Spleen (tissue), 11 donors: ENCODE results near the gene ZCCHC9. TPM values are rescaled to one million over a fixed set of nuclear protein-coding genes. Genes with fewer than 3 reads are reported as not detected.

Experiments used
- DNase-seq: peaks from one replicate; pipeline ENCODE4 v3.0.0-alpha.2; 2020
- H3K27ac ChIP-seq, 8 donors: fragments of 200-600 bp; sonication (generic) in 7 of 8; 1 replicate in 4 of 8; 2 replicates in 4 of 8; pipeline versions ENCODE4 v1.5.0 to v1.8.0; 2016 to 2021; ENCODE audit warnings: inconsistent platforms in 4 of 8, mild to moderate bottlenecking in 4 of 8, moderate library complexity in 1 of 8
- H3K27me3 ChIP-seq, 7 donors: fragments of 200-600 bp; sonication (generic) in 6 of 7; replicated peaks in 1 of 7; 1 replicate in 4 of 7; 2 replicates in 3 of 7; pipeline versions ENCODE4 v1.5.0 to v1.8.0; 2016 to 2021; ENCODE audit warnings: inconsistent platforms in 3 of 7, mild to moderate bottlenecking in 1 of 7
- H3K36me3 ChIP-seq, 6 donors: fragments of 200-600 bp; sonication (generic) in 5 of 6; 1 replicate in 4 of 6; 2 replicates in 2 of 6; pipeline versions ENCODE4 v1.5.0 to v1.8.0; 2016 to 2021; ENCODE audit warnings: inconsistent platforms in 2 of 6
- H3K4me1 ChIP-seq, 6 donors: fragments of 200-600 bp; sonication (generic) in 5 of 6; 1 replicate in 3 of 6; 2 replicates in 3 of 6; pipeline versions ENCODE4 v1.5.0 to v1.8.0; 2016 to 2021; ENCODE audit warnings: inconsistent platforms in 3 of 6
- H3K4me3 ChIP-seq, 8 donors: fragments of 200-600 bp; sonication (generic) in 7 of 8; 1 replicate in 4 of 8; 2 replicates in 4 of 8; pipeline versions ENCODE4 v1.5.0 to v1.8.0; 2016 to 2021; ENCODE audit warnings: inconsistent platforms in 4 of 8, mild to moderate bottlenecking in 4 of 8, moderate library complexity in 2 of 8
- H3K9me3 ChIP-seq, 8 donors: fragments of 200-600 bp; sonication (generic) in 7 of 8; 1 replicate in 4 of 8; 2 replicates in 4 of 8; pipeline versions ENCODE4 v1.5.0 to v1.8.0; 2016 to 2021; ENCODE audit warnings: inconsistent platforms in 4 of 8
- POLR2A ChIP-seq, 3 donors: fragments of 450-650 bp; IDR thresholded peaks; one replicate each; pipeline ENCODE4 v1.5.1; 2017; ENCODE audit warnings: antibody characterized with exemption in 3 of 3, mild to moderate bottlenecking in 1 of 3
- POLR2AphosphoS5 ChIP-seq, 3 donors: sonication (generic); formaldehyde crosslinking; IDR thresholded peaks; one replicate each; pipeline ENCODE4 v1.5.1; 2017; ENCODE audit warnings: antibody characterized with exemption in 3 of 3
- WGBS, 5 donors: extraction: QIAGEN DNeasy Blood & Tissue Kit in 3 of 5; methylation state at CpG; one replicate each; pipeline versions ENCODE4 v1.1.5 to v1.1.7; 2013 to 2018; 5-methylcytosine and 5-hydroxymethylcytosine counted together
- intact Hi-C: fragments of 100-400 bp; cut with DNase I; formaldehyde crosslinking; loops from one replicate; pipeline ENCODE4 v1.15.0; 2023; ENCODE audit warnings: low total_unique reads
- polyA plus RNA-seq, 3 donors: library from polyadenylated mRNA; stranded (reverse); fragments of 200-250 nt; gene quantifications; one replicate each; pipeline ENCODE4 v1.2.1, GENCODE V29; 2013
- total RNA-seq, 7 donors: library from RNA; depleted of rRNA in 3 of 7; stranded (reverse); fragments of >200 nt in 3 of 7; fragmentation: NEBNext Ultra II Directional in 4 of 7; extraction: Animal tissue kit (Norgen Biotek cat#: 25700) in 4 of 7; gene quantifications; one replicate each; pipeline versions ENCODE4 v1.1.0 to v1.2.1, GENCODE V29; 2016 to 2021
- TF ChIP-seq, protein P1 (sequence below), 11 experiments: fragments of 200-600 bp in 7 of 11; fragments of 450-650 bp in 4 of 11; sonication (generic) in 4 of 11; IDR thresholded peaks in 8 of 11; conservative IDR thresholded peaks in 3 of 11; 1 replicate in 7 of 11; 2 replicates in 4 of 11; pipeline versions ENCODE4 v1.4.0 to v1.8.0; 2016 to 2021; ENCODE audit warnings: antibody characterized with exemption in 11 of 11, inconsistent platforms in 4 of 11, mild to moderate bottlenecking in 1 of 11
- donor health status: healthy with polysubstance abuse.
- donor health status: DM: no; HTN: no; CAD: no; lungs with moderate emphysema.
- donor health status: DM: no; HTN: no; CAD: no.
- donor health status: Bipolar disorder and iron deficiency.
- donor health status: healthy.
- donor health status: DM: no; HTN: no; CAD: no.
- donor health status: DM: yes; HTN: yes; CAD: no.

Gene ZCCHC9
- total and polyA plus RNA-seq, 10 donors: 16.1 to 28.3 (median 22.3) TPM

DNA sequence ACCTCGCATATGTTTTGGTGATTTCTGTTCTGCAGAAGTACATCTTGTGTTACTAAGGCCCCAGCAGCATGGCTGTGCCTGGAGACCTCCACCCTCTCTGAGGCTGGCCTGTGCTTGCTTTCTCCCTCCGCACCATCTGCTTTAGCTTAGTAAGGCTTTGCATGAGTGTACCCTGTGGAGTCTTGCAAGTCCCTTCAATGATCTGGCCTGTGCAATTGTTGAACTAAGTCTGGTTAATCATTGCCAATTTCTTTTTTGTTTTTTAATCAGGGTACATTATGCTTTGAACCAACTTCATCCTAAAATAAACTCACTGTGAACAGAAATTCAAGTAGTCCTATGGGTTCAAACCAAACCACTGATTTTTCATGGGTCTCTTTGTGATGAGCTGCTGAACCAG, 60.2 kb downstream of the ZCCHC9 start:
- Histone ChIP-seq H3K36me3 (no peaks in the 10 kb centered on the region), H3K4me3 (no peak overlapping the region), H3K9me3 (no peaks in the 10 kb centered on the region), H3K4me1 (no peaks in the 10 kb centered on the region), H3K27ac (no peak overlapping the region), H3K27me3 (peaks cover 0 to 7% (median 0%) of the 10 kb centered on the region in 7 donors)
- 90 to 98% (median 93%) methylated on average over 2 of the region's 2 CpGs for WGBS, 5 donors
- DNase-seq: no peak
- TF ChIP-seq POLR2A (IDR thresholded peaks at IDR 0.05): no peak
- TF ChIP-seq, protein P1, sequence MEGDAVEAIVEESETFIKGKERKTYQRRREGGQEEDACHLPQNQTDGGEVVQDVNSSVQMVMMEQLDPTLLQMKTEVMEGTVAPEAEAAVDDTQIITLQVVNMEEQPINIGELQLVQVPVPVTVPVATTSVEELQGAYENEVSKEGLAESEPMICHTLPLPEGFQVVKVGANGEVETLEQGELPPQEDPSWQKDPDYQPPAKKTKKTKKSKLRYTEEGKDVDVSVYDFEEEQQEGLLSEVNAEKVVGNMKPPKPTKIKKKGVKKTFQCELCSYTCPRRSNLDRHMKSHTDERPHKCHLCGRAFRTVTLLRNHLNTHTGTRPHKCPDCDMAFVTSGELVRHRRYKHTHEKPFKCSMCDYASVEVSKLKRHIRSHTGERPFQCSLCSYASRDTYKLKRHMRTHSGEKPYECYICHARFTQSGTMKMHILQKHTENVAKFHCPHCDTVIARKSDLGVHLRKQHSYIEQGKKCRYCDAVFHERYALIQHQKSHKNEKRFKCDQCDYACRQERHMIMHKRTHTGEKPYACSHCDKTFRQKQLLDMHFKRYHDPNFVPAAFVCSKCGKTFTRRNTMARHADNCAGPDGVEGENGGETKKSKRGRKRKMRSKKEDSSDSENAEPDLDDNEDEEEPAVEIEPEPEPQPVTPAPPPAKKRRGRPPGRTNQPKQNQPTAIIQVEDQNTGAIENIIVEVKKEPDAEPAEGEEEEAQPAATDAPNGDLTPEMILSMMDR (IDR thresholded peaks at IDR 0.05 in 8 of 11, conservative IDR thresholded peaks at IDR 0.05 in 3 of 11): no peak
- TF ChIP-seq POLR2AphosphoS5 (IDR thresholded peaks at IDR 0.05): no peak
- intact Hi-C loops: no loop called here

Other genes starting within 250 kb of the ZCCHC9 start
- gene CKMT2, start 68.3 kb upstream of the ZCCHC9 start, total RNA-seq: 1 to 10 TPM; 2.3 to 7.1 (median 3.0) TPM
- gene CKMT2, start 68.3 kb upstream of the ZCCHC9 start, polyA plus RNA-seq: 1 to 10 TPM; 1.4 to 1.9 (median 1.6) TPM
- not detected for gene ACOT12, start 92.5 kb downstream of the ZCCHC9 start, total RNA-seq
- gene ACOT12, start 92.5 kb downstream of the ZCCHC9 start, polyA plus RNA-seq: under 1 TPM in 1 of 3 donors, not detected in 2; 0.03 TPM